Activated T-helper 1 cell treated with anti-CD3 and anti-CD28 coated beads, Interleukin-2, amount 50 U/mL, for 16 hours (primary cell): ENCODE measurements around the gene PSMD2.
A peak's percentile ranks its signal among the peaks of the same experiment; 100 is the strongest.
"Not testable (repeated sequence)": the region's sequence is repeated elsewhere in the genome, so short reads cannot be mapped to it uniquely, and the experiment has no call there.

ENCODE experiments used
- DNase-seq, 2 donors: peaks; one replicate each; pipeline ENCODE4 v3.0.0-alpha.2; 2020; ENCODE audit warnings: low read depth in 1 of 2, low spot score in 1 of 2

PSMD2 gene

DNA sequence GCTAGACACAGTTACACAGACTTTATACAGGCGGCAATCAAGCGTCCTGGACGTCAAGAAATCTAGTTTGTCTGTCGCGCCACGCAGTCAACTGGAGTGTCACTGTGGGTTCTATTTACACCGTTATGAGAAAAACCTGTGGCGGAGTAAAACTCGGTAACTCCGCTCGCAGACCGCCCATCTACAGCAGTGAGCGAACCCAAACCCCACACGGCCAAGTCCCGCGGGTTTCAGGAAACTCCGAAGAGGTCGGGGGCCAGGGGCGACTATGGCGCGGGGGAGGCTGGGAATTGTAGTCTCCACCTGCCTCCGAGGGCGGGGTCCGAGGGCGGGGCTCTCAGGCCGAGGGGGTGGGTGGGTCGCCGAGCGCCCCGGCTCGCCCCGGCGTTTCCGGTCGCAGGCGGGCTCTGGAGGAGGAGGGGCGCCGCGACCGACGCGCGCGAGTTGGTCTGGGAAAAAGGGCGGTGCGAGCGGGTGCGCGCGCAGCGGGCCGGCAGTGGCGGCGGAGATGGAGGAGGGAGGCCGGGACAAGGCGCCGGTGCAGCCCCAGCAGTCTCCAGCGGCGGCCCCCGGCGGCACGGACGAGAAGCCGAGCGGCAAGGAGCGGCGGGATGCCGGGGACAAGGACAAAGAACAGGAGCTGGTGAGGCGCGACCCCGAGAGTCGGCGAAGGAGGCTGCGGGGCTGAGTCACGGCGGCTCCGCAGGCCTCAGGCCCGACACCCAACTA, at the start of gene PSMD2:
TSS of gene PSMD2 (plus strand) at position 483 of the 729 bp plus-strand sequence. CDS start at position 509, 26 bp downstream.
- peak; percentile 96 to 97 for DNase-seq

DNA sequence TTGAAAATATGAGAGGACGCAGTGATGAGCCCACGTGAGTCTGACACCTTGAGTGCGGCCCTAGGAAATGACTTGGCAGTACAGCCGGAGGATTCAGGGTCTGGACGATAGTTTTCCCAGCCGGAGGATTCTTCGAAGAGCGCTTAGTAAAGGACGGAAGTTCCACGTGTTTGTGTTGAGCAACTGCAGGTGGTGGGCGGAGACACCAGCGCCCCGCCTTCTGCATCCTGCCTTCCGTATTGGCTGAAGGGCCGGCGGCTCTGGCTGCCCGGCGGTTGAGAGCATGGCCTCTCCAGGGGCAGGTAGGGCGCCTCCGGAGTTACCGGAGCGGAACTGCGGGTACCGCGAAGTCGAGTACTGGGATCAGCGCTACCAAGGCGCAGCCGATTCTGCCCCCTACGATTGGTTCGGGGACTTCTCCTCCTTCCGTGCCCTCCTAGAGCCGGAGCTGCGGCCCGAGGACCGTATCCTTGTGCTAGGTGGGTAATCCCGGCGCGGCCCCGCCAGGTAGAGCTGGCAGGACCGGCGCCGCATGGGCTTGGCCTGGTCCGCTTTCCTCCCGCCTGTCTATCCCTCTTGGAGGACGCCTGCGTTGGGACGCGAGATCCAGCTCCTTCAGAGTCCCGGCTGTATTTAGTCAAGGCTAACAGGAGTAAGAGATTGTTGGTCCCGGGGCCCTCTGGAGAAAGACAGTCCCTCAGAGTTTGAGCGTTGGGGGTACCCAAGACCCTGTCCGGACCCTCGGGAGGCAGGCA, 49.5 kb upstream of the PSMD2 start, which contains the start of gene EEF1AKMT4:
TSS of gene EEF1AKMT4 (plus strand) at position 261 of the 755 bp plus-strand sequence. CDS start at position 284, 23 bp downstream.
- peak; percentile 88 to 95 for DNase-seq

DNA sequence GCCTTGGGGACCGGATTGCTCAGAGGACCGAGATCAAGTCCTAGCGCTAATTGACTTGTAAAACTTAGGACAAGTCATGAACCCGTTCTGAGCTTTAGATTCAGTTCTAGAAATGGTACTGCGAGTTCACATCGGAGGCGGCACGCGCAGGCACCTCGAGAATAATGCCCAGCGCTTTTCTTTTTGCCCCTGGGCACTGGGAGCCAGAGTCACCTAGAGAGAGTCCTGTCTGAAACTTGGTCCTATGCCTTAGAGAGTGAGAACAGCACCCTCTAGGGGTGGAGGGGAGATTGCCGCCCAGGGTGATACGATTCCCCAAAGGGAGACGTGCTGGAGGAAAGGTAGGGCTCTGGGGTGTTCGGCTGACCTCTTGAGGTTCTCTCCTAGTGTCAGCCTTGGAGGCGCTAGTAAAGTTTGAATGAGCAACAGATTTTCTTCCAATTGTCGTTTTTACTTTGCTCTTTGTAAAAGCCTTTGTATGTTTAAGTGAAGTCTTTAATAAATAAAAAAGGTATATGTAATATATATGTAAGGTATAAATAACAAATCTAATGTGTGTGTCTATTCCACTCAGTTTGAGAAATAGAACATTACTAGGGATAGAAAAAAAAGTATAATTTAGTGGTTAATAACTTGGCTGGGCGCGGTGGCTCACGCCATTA, 48.7 kb upstream of the PSMD2 start:
- DNase-seq, result peak; percentile 77 to 78

DNA sequence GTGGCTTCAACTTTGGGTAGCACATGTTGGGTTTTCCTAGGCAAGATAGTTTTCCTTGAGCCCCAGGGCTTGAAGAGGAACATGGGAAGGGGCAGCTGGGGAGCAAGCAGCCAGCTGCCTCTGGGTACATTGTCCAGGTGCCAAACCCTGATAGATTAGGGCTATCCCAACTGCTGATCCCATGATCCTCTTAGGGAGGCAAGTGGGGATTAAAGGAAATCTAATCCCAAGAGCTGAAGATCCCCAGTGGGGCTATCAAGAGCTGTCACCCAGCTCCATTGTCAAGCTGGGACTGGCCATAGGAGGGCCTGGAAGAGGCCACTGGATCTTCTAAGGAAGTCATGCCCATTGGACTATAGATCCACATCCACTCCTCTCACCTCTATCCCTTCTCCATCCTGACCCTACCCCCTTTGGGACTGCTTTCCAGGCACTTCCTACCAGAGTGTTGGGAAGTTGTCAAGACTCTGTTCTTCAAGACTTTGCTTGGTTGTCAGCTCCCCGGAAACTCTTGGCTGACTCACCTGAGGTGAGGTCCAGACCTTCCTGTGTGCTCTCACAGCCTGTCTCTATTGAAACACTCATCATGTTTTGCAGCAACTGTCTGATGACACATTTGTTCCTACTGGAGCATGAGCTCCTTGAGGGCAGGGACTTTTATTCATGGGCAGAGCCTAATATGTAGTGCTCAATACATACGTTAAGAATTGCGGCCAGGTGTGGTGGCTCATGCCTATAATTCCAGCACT, 43.6 kb upstream of the PSMD2 start:
- DNase-seq, result no peak

DNA sequence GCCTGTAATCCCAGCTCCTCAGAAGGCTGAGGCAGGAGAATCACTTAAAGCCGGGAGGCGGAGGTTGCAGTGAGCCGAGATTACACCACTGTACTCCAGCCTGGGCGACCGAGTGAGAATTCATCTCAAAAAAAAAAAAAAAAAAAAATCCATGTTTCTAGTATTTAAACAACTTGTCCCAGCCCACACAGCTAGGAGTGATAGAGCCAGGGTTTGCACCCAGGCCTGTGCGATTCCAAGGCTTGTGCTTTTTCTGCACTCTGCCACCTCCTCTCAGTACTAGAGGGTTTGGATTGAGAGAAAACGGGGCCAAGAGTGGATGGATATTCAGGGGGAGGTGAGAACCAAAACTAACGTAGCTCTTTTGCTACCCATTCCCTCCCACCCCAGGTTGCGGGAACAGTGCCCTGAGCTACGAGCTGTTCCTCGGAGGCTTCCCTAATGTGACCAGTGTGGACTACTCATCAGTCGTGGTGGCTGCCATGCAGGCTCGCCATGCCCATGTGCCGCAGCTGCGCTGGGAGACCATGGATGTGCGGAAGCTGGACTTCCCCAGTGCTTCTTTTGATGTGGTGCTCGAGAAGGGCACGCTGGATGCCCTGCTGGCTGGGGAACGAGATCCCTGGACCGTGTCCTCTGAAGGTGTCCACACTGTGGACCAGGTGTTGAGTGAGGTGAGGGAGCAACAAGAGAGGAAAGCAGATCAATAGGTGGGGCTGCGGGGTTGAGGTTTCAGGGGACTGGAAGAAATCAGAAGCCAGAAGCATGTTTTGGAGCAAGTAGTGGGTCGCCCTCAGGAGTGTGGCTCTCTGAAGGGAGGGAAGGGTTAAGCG, 41.7 kb upstream of the PSMD2 start:
- no peak for DNase-seq

DNA sequence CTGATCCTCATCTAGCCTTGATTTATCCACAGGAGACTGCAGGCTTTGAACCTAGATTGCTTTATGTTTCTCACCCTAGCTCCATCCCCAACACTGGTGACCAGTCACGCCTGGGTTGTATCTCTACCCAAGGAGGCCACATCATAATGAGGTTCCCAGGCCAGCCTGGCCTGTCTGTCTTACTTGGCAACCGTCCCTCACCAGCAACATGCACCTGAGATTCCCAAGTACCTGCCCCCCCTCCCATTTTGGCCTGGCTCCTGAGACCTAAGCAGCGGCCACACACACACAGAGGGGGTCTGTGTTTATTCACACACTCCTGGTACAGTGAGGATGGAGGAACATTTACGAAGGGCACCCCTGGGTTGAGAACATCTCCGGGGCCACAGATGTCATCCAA, 40.1 kb upstream of the PSMD2 start:
- no peak for DNase-seq

DNA sequence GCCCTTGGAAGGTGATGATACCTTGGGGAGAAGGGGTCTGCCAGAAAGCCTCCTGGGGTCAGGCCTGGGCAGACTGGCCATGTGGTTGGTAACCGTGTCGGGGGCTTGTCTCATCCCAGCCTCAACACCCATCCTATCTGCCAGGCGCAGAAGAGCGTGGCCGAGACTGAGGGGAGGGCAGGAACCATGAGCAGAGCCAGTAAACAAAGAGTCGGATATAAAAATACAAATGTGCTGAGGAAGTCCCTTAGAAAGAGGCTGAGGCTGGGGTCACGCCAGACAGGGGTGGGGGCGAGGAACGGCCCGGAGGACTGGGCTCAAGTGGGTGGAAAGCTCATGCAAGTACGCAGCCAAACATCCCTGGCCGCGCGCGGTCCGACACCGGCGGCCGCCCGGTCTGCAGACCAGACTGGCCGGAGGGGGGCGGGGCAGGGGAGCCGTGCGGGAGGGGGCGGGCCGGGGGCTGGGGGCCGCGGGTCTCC, 39.6 kb upstream of the PSMD2 start:
- DNase-seq, result no peak

DNA sequence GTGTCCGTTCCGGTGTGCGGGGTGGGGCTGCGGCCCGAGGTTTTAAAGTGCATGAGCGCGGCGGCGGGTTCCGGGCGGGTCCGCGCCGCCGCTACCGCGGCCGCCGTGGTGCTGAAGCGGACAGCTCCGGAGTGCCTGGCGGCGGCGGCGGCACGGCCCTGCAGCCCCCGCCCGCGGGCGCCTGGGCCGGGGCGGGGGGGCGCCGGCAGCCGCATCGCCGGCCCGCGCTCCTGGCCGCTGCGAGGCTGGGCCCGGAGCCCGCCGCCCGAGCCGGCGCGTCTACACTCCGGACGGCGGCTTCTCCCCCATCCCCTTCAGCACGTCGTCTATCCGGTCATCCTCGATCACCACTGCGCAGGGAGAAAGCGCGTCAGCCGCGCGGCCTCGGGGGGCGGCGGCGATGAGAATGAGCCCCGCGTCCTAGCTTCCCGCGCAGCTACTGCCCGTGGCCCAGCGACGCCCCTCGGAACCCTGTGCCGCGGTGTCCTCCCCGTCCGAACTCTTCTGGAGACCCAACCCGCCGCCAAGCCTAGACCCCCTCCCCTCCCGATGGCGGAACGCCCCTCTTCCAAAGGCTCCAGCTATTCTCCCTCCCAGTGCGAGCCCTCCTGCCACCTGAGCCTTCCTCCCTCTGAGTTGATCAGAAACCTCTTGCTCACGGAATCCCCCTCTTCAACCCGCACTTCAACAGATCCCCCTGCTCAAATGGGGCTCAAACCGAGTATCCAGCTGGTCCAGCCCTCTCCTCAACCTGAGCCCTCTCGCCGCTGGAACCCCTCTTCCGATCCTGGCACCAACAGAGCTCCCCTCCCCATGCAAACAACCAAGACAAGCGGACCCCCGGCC, 38.9 kb upstream of the PSMD2 start:
- DNase-seq, result no peak

DNA sequence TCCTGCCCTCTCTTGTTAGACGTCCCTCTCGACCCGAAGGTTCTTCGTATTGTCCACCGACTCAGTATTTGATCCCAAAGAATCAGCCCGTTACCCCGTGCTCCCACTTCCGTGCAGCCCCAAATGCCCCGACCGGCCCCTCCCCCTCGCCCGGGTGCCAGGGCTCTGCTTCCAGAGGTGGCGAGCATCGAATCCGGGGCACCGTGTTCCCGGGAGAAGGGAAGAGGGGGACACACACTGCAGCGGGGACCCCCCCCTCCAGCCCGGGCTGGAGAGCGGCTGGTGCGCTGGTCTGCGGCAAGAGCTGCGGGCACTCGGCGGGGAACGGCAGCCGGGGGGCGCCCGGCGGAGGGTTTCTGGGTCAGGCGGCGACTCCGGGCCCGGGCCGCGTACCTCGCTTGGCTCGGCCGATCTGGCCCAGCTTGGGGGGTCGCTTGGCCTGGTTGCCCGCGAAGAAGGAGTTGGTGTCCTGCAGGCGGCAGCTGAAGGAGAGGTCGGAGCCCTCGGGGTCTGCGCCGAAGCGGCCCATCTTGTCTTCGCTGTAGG, 38.2 kb upstream of the PSMD2 start:
- no peak for DNase-seq

DNA sequence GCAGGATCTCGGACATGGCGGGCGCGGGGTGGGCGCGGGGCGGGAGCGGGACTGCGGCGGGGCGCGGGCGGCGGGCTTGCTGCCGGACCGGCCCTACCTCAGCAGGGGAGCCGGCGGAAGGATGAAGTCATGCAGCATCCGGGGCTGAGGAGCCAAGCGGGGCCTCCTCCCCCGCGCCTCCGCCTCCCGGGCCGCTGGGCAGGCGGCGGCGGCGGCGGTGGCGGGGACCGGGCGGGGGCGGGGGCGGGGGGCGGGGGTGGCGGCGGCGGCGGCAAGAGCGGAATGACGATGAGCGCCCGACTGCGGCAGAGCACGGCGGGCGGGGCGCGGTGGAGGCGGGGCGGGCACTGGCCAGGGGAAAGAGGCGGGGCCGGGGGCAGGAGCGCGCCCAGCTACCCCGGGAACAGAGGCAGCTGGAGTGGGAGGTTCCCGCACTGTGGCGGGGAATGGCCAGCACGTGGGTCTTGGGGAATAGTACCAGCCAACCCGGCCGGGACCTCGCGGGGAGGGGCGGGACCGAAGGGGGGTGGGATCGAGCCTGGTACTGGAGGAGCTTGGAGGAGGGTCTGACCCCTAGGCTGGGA, 37.7 kb upstream of the PSMD2 start, which contains the start of gene CAMK2N2:
TSS of gene CAMK2N2 (minus strand) at position 284 of the 584 bp plus-strand sequence. CDS start at position 16, 268 bp downstream.
- peak in 1 of 2 donors; percentile 51 for DNase-seq

DNA sequence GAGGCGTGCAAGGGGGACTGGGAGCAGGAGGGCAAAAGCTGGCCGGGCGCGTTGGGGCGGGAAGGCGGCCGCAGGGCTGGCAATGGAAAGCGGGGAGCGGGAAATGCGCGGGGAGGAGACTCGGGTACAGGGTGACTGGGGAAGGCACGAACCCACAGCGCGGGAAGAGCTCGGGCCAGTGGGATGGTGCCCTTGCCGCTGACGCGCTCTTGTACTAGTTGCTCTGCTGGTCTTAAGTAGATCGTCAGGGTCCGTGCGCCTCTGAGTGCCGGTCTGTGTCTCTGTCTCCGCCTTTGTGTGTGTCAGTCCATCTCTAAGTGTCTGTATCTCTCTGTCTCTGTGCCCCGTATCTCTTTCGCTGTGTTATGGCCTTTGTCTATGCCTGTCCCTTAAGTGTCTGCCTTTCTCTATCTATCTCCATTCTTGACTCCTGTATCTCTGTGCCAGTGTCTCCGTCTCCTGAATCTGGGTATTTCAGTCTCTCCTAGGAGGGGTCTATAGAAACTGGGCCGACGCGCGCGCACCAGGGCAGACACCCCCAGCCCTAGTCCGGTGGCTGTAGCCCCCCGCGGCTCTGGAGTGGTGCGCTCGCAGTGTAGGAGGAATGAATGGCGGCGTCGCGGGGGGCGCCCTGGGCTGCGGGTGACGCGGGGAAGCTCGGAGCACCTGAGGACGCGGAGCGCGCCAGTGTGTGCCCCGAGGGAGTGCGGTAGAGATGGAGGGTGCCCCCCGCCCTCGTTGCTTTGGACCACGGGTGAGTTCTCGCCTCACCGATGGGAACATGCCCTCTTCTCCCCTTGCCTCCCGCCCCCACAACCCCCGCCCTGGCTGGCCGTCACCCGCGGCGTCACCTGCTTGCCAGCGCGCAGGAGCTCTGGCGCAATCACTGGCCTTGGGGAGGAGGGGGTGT, 36.9 kb upstream of the PSMD2 start:
- DNase-seq, result no peak

DNA sequence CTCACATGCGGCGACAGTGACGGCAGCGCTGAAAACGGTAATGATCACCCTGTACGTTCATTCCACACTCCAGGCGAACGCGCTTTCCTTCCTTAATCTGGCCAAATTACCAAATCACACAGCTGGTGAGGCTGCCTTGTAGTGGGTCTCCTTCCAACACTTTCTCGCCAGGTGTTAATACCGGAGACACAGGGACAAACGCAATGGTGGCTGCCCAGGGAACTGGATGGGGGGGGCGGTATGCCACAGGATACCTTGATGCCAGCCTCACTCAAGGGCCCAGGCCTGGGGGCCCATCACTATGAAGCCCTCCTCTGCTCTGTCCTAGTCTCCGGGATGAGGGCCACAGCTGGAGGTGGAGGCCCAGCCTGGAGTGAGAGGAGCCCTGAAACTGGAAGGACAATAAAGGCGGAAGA, 36.3 kb upstream of the PSMD2 start:
- no peak for DNase-seq

DNA sequence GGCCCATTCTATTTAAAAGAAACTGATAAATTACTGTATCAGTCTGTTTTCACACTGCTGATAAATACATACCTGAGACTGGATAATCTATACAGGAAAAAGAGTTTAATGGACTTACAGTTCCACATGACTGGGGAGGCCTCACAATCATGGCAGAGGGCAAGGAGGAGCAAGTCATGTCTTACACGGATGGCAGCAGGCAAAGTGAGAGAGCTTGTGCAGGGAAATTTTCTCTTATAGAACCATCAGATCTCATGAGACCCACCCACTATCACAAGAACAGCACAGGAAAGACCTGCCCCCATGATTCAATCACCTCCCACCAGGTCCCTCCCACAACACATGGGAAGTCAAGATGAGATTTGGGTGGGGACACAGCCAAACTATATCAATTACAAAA, 31.8 kb upstream of the PSMD2 start:
- not testable (repeated sequence) for DNase-seq

DNA sequence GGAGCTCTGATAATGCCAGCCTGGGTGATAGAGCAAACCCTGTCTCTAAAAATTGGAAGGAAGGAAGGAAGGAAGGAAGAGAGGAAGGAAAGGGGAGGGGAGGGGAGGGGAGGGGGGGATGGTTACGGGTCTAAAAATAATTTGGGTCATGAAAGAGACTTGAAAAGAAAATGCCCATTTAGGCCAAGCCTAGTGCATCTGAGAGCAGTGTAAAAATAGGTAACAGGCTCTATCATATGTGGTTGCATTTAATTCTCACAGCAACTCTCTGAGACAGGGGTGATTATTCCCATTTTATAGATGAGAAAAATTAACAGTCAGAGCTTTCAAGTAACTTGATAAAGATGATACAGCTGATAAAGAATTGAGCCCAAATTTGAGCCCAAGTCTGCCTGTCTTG, 26.8 kb upstream of the PSMD2 start:
- no peak for DNase-seq

DNA sequence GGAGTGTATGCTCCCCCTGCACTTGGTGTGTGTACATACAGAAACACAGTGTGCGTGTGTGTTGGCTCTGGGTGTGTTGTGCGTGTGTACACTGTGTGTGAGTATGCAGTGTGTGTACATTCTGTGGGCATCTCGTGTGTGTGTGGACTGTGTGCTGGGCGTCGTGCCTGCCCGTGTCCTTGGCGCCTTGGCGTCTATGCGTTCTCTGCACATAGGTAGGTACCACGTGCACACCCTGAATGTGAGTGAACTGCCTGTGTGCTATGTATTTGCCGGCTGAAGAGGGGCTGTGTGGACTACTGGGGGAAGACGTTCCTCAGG, 23.7 kb upstream of the PSMD2 start:
- DNase-seq, result no peak

DNA sequence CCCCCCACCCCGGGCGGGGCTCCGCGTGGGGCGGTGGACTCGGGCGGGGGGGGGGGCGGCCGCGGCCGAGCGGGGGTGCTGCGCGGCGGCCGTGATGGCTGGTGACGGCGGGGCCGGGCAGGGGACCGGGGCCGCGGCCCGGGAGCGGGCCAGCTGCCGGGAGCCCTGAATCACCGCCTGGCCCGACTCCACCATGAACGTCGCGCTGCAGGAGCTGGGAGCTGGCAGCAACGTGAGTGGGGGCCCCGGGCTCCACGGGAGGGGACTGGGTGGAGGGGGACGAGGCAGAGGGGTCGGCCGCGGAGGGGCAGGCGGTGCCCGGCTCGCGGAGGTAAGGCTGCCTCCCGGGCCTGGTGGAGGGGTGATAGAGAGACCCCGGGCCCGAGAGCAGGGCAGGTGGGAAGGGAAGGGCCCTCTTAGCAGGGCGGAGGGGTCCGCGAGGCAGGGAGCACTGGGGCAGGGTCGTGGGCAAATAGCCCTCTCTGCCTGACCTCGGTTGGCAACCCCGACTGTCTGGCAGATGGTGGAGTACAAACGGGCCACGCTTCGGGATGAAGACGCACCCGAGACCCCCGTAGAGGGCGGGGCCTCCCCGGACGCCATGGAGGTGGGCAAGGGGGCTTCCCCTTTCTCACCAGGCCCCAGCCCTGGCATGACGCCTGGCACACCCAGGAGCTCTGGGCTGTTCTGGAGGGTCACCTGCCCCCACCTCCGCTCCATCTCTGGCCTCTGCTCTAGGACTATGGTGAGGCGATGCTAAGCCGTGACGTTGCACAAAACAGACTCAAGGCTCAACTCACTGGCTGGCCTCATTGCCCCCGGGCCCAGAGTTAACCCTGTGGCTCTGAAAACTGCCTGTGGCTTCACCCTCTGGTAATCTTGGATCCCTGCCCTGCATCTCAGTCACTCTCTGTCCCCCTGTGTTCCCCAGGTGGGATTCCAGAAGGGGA, 22.8 kb upstream of the PSMD2 start, which contains the start of gene ECE2:
TSS of gene ECE2 (plus strand) at position 62 of the 950 bp plus-strand sequence. CDS start at position 194, 132 bp downstream.
- DNase-seq, result no peak
